HL-60 (cell line): ENCODE measurements around the gene RLIM.

Experiments used
- CTCF ChIP-seq: IDR thresholded peaks from one replicate; pipeline ENCODE4 v1.5.1; 2011; ENCODE audit warnings: low read length, control low read depth, inconsistent platforms; ENCODE audit not compliant: insufficient read depth
- GABPA ChIP-seq: IDR thresholded peaks from 2 replicates; pipeline ENCODE4 v1.6.1; 2012; ENCODE audit warnings: low read depth
- POLR2AphosphoS5 ChIP-seq: IDR thresholded peaks from 2 replicates; pipeline ENCODE4 v1.6.1; 2012; ENCODE audit warnings: low read depth
- SPI1 ChIP-seq: IDR thresholded peaks from 2 replicates; pipeline ENCODE4 v1.6.1; 2012; ENCODE audit warnings: low read depth, mild to moderate bottlenecking, borderline replicate concordance

DNA sequence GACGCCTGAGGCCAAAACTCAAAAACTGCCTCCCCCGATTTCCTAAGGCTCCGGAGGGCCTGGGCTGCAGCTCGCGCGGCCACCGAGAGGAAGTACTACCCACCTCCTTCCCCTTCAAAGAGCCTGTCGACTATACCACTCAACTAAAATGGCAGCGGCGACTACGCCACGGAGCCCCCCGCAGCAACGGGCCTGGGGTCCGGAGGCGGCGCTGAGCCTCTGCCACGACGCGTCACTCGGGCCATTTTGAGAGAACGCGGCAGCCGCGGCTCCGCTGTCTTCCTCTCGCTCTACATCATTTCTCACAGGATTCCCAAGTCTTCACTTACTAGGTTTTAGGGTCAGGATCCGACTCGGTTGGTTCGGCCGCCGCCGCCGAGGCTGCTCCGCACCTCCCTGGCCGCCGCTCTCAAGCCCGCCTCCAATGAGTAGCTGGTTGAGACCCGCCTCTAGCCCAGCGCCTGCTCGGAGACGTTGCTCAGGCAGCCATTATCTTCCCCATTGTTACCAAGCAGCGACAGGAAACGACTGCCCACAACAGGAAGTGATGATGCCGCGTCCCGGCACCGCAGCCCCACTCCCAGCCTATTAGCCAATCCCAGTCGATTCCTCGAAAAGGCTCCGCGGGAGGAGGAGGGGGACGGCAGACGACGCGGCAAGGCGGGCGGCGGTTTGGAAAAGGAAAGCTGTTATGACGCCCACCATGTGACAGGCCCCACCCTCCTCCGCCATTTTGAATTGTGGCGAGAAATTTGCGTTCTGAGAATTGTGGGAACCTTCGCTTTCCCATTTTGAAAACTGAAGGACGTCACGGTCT lies at the start of gene RLIM:
- no peak for TF ChIP-seq CTCF
- TF ChIP-seq GABPA: no peak
- TF ChIP-seq SPI1: no peak
- peak; percentile 73; the same call in 1 of the 2 replicates for TF ChIP-seq POLR2AphosphoS5
